ENCODE results near the gene MAML3. TPM values are rescaled to one million over a fixed set of nuclear protein-coding genes. Genes with fewer than 3 reads are reported as not detected.
A peak's percentile ranks its signal among the peaks of the same experiment; 100 is the strongest.

MAML3 gene
- total RNA-seq, 1 donor from 2014 or later, result 59.4 TPM

DNA sequence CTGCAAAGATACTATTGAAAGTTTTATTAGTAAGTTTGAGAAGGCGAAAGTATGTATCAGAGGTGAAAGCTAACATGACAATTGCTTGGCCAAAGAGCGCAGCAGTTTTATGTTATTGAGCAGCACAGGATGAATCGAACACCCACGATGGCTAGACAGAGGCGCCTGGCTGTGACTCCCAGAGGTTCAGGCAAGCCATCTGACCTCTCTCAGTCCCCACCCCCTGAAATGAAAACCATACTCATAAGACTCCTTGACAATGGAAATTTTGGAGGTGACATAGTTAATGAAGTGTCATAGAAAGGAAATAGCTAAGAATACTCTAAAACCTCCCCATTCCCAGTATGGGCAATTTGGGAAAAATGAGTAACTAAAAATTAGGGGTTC lies 417.7 kb downstream of the MAML3 start:
- peaks cover 28% of the 10 kb centered on the region for H3K9me3 Mint-ChIP-seq (ENCODE audit: unreplicated experiment)

DNA sequence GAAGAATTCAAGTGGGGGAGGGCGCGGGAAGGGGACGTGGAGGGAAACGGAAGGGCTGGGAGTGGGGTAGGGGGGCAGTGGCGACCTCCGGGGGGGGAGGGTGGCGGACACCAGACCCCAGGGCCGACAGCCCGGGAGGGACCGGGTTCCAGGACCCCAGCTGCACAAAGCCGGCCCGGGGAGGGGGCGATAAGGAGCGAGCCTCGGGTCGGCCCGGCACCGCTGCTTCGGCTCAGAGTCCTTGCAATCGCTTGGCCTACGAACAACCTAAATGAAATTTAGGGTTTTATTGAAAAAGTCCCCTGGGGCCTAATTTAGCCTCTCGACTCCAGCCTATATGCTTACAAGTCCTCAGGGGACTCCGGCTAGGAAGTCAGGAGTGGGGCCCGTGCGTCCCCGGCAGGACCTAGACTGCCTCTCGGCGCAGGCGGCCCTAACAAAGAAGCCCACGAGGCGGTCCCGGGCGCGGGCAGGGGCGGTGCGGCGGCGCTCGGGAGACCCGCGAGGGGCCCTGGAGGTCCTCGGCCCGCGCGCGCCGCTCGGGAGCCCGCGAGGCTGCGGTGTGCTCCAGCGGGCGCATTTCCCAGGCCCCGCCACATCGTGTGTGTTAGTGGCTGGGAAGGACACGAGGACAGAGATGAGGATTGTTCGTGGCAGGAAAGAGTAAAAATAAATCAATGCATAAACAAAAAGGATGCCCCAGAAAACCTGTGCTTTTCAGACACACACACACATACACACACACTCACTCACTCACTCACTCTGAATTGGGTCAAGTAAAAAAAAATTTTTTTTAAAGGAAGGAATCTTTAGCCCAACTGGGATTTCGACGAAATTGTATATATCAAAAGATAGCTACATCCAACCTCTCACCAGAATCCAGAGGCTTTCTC lies 418.4 kb downstream of the MAML3 start:
- Mint-ChIP-seq H3K9me3 (ENCODE audit: unreplicated experiment) (peaks cover 27% of the 10 kb centered on the region), H3K27me3 (ENCODE audit: unreplicated experiment) (peaks cover 20% of the 10 kb centered on the region), H3K4me1 (ENCODE audit: low read depth, unreplicated experiment) (peaks cover 63% of the 10 kb centered on the region), H3K27ac (ENCODE audit: unreplicated experiment) (peak overlapping the region; percentile 95), H3K4me3 (ENCODE audit: unreplicated experiment) (peak overlapping the region; percentile 79), H3K36me3 (ENCODE audit: unreplicated experiment) (no peaks in the 10 kb centered on the region)
- TF ChIP-seq, protein P1, sequence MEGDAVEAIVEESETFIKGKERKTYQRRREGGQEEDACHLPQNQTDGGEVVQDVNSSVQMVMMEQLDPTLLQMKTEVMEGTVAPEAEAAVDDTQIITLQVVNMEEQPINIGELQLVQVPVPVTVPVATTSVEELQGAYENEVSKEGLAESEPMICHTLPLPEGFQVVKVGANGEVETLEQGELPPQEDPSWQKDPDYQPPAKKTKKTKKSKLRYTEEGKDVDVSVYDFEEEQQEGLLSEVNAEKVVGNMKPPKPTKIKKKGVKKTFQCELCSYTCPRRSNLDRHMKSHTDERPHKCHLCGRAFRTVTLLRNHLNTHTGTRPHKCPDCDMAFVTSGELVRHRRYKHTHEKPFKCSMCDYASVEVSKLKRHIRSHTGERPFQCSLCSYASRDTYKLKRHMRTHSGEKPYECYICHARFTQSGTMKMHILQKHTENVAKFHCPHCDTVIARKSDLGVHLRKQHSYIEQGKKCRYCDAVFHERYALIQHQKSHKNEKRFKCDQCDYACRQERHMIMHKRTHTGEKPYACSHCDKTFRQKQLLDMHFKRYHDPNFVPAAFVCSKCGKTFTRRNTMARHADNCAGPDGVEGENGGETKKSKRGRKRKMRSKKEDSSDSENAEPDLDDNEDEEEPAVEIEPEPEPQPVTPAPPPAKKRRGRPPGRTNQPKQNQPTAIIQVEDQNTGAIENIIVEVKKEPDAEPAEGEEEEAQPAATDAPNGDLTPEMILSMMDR (IDR thresholded peaks at IDR 0.05; ENCODE audit: partially characterized antibody, unreplicated experiment), result peak; percentile 20
- DNase-seq, result peak; percentile 83

More for the DNA sequence above, 417.7 kb downstream of the MAML3 start:
- Mint-ChIP-seq H3K4me3 (ENCODE audit: unreplicated experiment) (peak overlapping the region; percentile 79), H3K27me3 (ENCODE audit: unreplicated experiment) (peaks cover 22% of the 10 kb centered on the region), H3K36me3 (ENCODE audit: unreplicated experiment) (no peaks in the 10 kb centered on the region), H3K27ac (ENCODE audit: unreplicated experiment) (peak overlapping the region; percentile 95), H3K4me1 (ENCODE audit: low read depth, unreplicated experiment) (peaks cover 65% of the 10 kb centered on the region)
- no peak for DNase-seq
- TF ChIP-seq, protein P1 (IDR thresholded peaks at IDR 0.05; ENCODE audit: partially characterized antibody, unreplicated experiment), result peak; percentile 8

DNA sequence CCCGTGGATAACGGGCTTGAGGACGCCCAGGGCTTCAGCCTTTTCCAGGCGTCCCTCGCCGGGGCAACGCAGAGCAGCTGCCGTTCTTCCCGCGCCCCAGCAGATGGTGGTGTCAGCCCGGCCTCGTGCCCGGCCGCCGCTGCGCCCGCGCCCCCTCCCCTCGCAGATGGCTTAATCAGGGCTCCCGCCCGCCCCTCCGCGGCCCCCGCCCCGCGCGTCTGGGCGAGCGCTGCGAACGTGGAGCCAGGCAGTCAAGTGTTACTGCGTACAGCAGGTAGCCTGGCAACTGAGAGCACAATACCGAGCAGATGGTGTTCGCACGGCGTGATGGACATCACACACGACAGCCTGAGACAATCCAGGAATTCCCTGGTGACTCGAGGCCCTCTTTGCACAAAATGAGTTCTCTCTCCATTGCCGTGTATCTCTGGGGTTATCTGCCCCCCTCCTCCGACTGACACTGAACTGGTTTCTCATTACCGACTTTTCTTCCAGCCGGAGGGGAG lies 419.1 kb downstream of the MAML3 start:
- peak overlapping the region; percentile 47 for H3K4me3 Mint-ChIP-seq (ENCODE audit: unreplicated experiment)
- peak overlapping the region; percentile 95 for H3K27ac Mint-ChIP-seq (ENCODE audit: unreplicated experiment)
- H3K9me3 Mint-ChIP-seq (ENCODE audit: unreplicated experiment), result peaks cover 30% of the 10 kb centered on the region
- no peaks in the 10 kb centered on the region for H3K36me3 Mint-ChIP-seq (ENCODE audit: unreplicated experiment)
- peaks cover 20% of the 10 kb centered on the region for H3K27me3 Mint-ChIP-seq (ENCODE audit: unreplicated experiment)
- peaks cover 63% of the 10 kb centered on the region for H3K4me1 Mint-ChIP-seq (ENCODE audit: low read depth, unreplicated experiment)
- TF ChIP-seq, protein P1 (IDR thresholded peaks at IDR 0.05; ENCODE audit: partially characterized antibody, unreplicated experiment), result no peak
- peak; percentile 97 for DNase-seq

DNA sequence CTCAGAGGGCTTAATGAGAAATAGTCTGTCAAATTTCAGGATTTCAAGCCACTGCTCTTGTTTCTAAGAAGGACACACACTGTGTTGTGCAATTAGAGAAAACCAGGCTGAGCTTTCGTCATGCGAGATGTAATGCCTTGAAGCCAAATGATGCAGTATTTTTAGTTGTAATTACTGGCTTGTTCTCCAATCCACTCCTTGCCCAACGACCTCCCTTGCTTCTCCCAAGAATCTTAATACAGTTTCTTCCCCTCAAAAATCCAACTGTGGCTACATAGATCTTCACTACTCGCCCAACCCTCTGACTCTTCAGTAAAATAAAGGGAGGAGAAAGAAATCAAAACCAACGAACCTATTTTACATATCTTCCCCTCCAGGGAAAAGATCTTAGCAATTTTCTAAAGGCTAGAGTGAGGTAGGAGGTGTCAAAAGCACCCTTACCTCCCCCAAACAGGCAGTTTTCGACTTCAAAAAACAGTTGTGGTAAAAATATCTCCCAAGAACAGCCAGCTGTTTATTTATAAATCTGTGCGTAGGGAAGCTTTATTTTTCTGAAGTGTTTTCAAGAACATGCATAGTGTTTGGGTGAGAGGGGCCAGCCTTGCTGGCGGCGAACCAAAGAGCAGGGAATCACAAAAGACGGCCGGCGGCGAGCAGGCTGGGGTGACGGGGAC lies 419.6 kb downstream of the MAML3 start:
- peak overlapping the region; percentile 95 for H3K27ac Mint-ChIP-seq (ENCODE audit: unreplicated experiment)
- no peak for DNase-seq
- peaks cover 66% of the 10 kb centered on the region for H3K4me1 Mint-ChIP-seq (ENCODE audit: low read depth, unreplicated experiment)
- TF ChIP-seq, protein P1 (IDR thresholded peaks at IDR 0.05; ENCODE audit: partially characterized antibody, unreplicated experiment), result no peak
- H3K36me3 Mint-ChIP-seq (ENCODE audit: unreplicated experiment), result no peaks in the 10 kb centered on the region
- H3K4me3 Mint-ChIP-seq (ENCODE audit: unreplicated experiment), result peak overlapping the region; percentile 76
- H3K27me3 Mint-ChIP-seq (ENCODE audit: unreplicated experiment), result peaks cover 22% of the 10 kb centered on the region
- H3K9me3 Mint-ChIP-seq (ENCODE audit: unreplicated experiment), result peaks cover 30% of the 10 kb centered on the region
